Esophagus muscularis mucosa (tissue), 3 donors: ENCODE measurements around the gene ZNF622.
"Not testable (repeated sequence)": the region's sequence is repeated elsewhere in the genome, so short reads cannot be mapped to it uniquely, and the experiment has no call there.

Experiments used
- CTCF ChIP-seq, 3 experiments: fragments of 200-600 bp in 2 of 3; fragments of 450-650 bp in 1 of 3; sonication (generic) in 2 of 3; IDR thresholded peaks; one replicate each; pipeline ENCODE4 v1.5.1; 2017 to 2019; ENCODE audit warnings: antibody characterized with exemption in 3 of 3, mild to moderate bottlenecking in 2 of 3, moderate library complexity in 1 of 3
- POLR2A ChIP-seq: fragments of 450-650 bp; IDR thresholded peaks from one replicate; pipeline ENCODE4 v1.6.1; 2017; ENCODE audit warnings: antibody characterized with exemption, moderate library complexity, mild to moderate bottlenecking, low read depth

DNA sequence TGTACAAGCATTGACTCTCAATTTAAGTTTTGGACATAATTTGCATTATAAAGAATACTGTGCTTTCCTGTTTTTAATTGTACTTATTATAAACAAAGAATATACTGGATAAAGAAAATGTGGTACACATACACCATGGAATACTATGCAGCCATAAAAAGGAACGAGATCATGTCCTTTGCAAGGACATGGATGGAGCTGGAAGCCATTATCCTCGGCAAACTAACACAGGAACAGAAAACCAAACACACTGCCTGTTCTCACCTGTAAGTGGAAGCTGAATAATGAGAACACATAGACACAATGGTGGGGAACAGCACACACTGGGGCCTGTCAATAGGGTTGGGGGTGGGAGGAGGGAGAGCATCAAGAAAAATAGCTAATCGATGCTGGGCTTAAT, 10.8 kb upstream of the ZNF622 start:
- TF ChIP-seq POLR2A; CTCF (IDR thresholded peaks at IDR 0.05): not testable (repeated sequence)
